ENCODE measurements around the gene ZNF385A.

ZNF385A gene

GRCh38 chr12:54371328-54372112 is 13.0 kb downstream of the ZNF385A start:
- no peak for TF ChIP-seq CTCF (IDR thresholded peaks at IDR 0.05)
- H3K4me3 Mint-ChIP-seq, result no peak overlapping the region
- peaks cover 11% of the 10 kb centered on the region for H3K27me3 Mint-ChIP-seq (ENCODE audit: low read depth, poor library complexity)
- H3K4me1 Mint-ChIP-seq, result peaks cover 86% of the 10 kb centered on the region
- peaks cover 12% of the 10 kb centered on the region for H3K36me3 Mint-ChIP-seq (ENCODE audit: low read depth)
- H3K9me3 Mint-ChIP-seq, result no peaks in the 10 kb centered on the region
- peak overlapping the region; percentile 60 for H3K27ac Mint-ChIP-seq
- no peak for DNase-seq

- peak overlapping the region; percentile 56 for H3K4me3 Mint-ChIP-seq
- peaks cover 73% of the 10 kb centered on the region for H3K4me1 Mint-ChIP-seq
- peaks cover 9% of the 10 kb centered on the region for H3K27me3 Mint-ChIP-seq (ENCODE audit: low read depth, poor library complexity)
- TF ChIP-seq CTCF (IDR thresholded peaks at IDR 0.05), result peak; percentile 83
- H3K36me3 Mint-ChIP-seq (ENCODE audit: low read depth), result peaks cover 12% of the 10 kb centered on the region
- no peaks in the 10 kb centered on the region for H3K9me3 Mint-ChIP-seq
- DNase-seq, result peak; percentile 88
- no peak overlapping the region for H3K27ac Mint-ChIP-seq
Observed at GRCh38 chr12:54370171-54370730, 14.3 kb downstream of the ZNF385A start.

GRCh38 chr12:54369597-54370131 is 14.9 kb downstream of the ZNF385A start:
- Mint-ChIP-seq H3K4me1 (peaks cover 68% of the 10 kb centered on the region), H3K4me3 (peak overlapping the region; percentile 74), H3K27me3 (ENCODE audit: low read depth, poor library complexity) (peaks cover 9% of the 10 kb centered on the region), H3K9me3 (no peaks in the 10 kb centered on the region), H3K27ac (no peak overlapping the region), H3K36me3 (ENCODE audit: low read depth) (peaks cover 12% of the 10 kb centered on the region)
- no peak for DNase-seq
- TF ChIP-seq CTCF (IDR thresholded peaks at IDR 0.05), result no peak

GRCh38 chr12:54368709-54369596 is 15.6 kb downstream of the ZNF385A start:
- Mint-ChIP-seq H3K9me3 (no peaks in the 10 kb centered on the region), H3K4me3 (peak overlapping the region; percentile 74), H3K27ac (peak overlapping the region; percentile 79), H3K27me3 (ENCODE audit: low read depth, poor library complexity) (peaks cover 15% of the 10 kb centered on the region), H3K36me3 (ENCODE audit: low read depth) (peaks cover 12% of the 10 kb centered on the region), H3K4me1 (peaks cover 65% of the 10 kb centered on the region)
- peak; percentile 71 for TF ChIP-seq CTCF (IDR thresholded peaks at IDR 0.05)
- peak; percentile 94 for DNase-seq

- Mint-ChIP-seq H3K27me3 (ENCODE audit: low read depth, poor library complexity) (peaks cover 17% of the 10 kb centered on the region), H3K36me3 (ENCODE audit: low read depth) (peaks cover 9% of the 10 kb centered on the region), H3K27ac (no peak overlapping the region), H3K9me3 (no peaks in the 10 kb centered on the region), H3K4me3 (peak overlapping the region; percentile 74), H3K4me1 (peaks cover 57% of the 10 kb centered on the region)
- no peak for DNase-seq
- no peak for TF ChIP-seq CTCF (IDR thresholded peaks at IDR 0.05)
Observed at GRCh38 chr12:54368025-54368708, 16.4 kb downstream of the ZNF385A start.
